Sigmoid colon (tissue), 7 donors: ENCODE measurements around the gene SLC17A7. TPM values are rescaled to one million over a fixed set of nuclear protein-coding genes. Genes with fewer than 3 reads are reported as not detected.

Experiments used
- DNase-seq: peaks from one replicate; pipeline ENCODE4 v3.0.0-alpha.2; 2019
- H3K27ac ChIP-seq, 4 donors: fragments of 200-600 bp; sonication (generic); one replicate each; pipeline ENCODE4 v1.5.1; 2016 to 2019; ENCODE audit warnings: mild to moderate bottlenecking in 1 of 4
- H3K27me3 ChIP-seq, 3 donors: fragments of 200-600 bp; sonication (generic); one replicate each; pipeline ENCODE4 v1.5.1; 2019; ENCODE audit warnings: mild to moderate bottlenecking in 1 of 3
- H3K36me3 ChIP-seq, 4 donors: fragments of 200-600 bp; sonication (generic); one replicate each; pipeline ENCODE4 v1.5.1; 2016 to 2019
- H3K4me1 ChIP-seq, 4 donors: fragments of 200-600 bp; sonication (generic); one replicate each; pipeline ENCODE4 v1.5.1; 2017 to 2019
- H3K4me3 ChIP-seq, 4 donors: fragments of 200-600 bp; sonication (generic); one replicate each; pipeline ENCODE4 v1.5.1; 2017 to 2019; ENCODE audit warnings: mild to moderate bottlenecking in 2 of 4, moderate library complexity in 1 of 4
- H3K9me3 ChIP-seq, 4 donors: fragments of 200-600 bp in 3 of 4; sonication (generic) in 3 of 4; one replicate each; pipeline versions ENCODE4 v1.5.1 to v1.6.1; 2013 to 2019
- CTCF ChIP-seq, 4 experiments: fragments of 450-650 bp in 3 of 4; fragments of 200-600 bp in 1 of 4; IDR thresholded peaks; one replicate each; pipeline ENCODE4 v1.5.1; 2016 to 2019; ENCODE audit warnings: antibody characterized with exemption in 4 of 4, mild to moderate bottlenecking in 3 of 4, moderate library complexity in 2 of 4
- EP300 ChIP-seq, 4 donors: sonication (generic); formaldehyde crosslinking; IDR thresholded peaks; one replicate each; pipeline ENCODE4 v1.6.1; 2017; ENCODE audit warnings: antibody characterized with exemption in 4 of 4
- POLR2A ChIP-seq, 2 donors: fragments of 450-650 bp; IDR thresholded peaks; one replicate each; pipeline ENCODE4 v1.6.1; 2016; ENCODE audit warnings: antibody characterized with exemption in 2 of 2, mild to moderate bottlenecking in 2 of 2, moderate library complexity in 2 of 2
- POLR2AphosphoS5 ChIP-seq, 4 donors: sonication (generic); formaldehyde crosslinking; IDR thresholded peaks; one replicate each; pipeline ENCODE4 v1.6.1; 2017; ENCODE audit warnings: antibody characterized with exemption in 4 of 4
- WGBS, 2 donors: extraction: QIAGEN DNeasy Blood & Tissue Kit; methylation state at CpG; one replicate each; pipeline ENCODE4 v1.1.7; 2013; 5-methylcytosine and 5-hydroxymethylcytosine counted together
- intact Hi-C: fragments of 100-400 bp; cut with DNase I; formaldehyde crosslinking; loops from one replicate; pipeline ENCODE4 v1.15.1; 2023
- polyA plus RNA-seq, 3 donors: library from polyadenylated mRNA; stranded (reverse); fragments of 200-250 nt; gene quantifications; one replicate each; pipeline ENCODE4 v1.2.3, GENCODE V29; 2013
- total RNA-seq, 4 donors: library from RNA; depleted of rRNA; stranded (reverse); fragments of >200 nt; gene quantifications; one replicate each; pipeline ENCODE4 v1.1.0, GENCODE V29; 2016
- donor health status: healthy with polysubstance abuse.
- donor health status: Bipolar disorder and iron deficiency.
- donor health status: healthy.

SLC17A7 gene
- total and polyA plus RNA-seq, 7 donors = 0.23 to 1.8 (median 0.62) TPM; not detected in 1

GRCh38 chr19:49427339-49427738, 14.0 kb downstream of the SLC17A7 start:
- no peak for DNase-seq
- Histone ChIP-seq H3K9me3 (no peaks in the 10 kb centered on the region), H3K27me3 (peaks cover 78 to 100% (median 97%) of the 10 kb centered on the region in 3 donors), H3K36me3 (no peaks in the 10 kb centered on the region), H3K4me3 (no peak overlapping the region), H3K4me1 (peaks cover 0 to 27% (median 23%) of the 10 kb centered on the region in 4 donors), H3K27ac (no peak overlapping the region)
- TF ChIP-seq POLR2AphosphoS5 (IDR thresholded peaks at IDR 0.05) (no peak), CTCF (IDR thresholded peaks at IDR 0.05) (no peak), EP300 (IDR thresholded peaks at IDR 0.05) (no peak), POLR2A (IDR thresholded peaks at IDR 0.05) (no peak)
- intact Hi-C loops = no loop called here
- WGBS, 2 donors = 52 to 55% methylated on average over 12 of the region's 12 CpGs

- no peak for TF ChIP-seq POLR2AphosphoS5 (IDR thresholded peaks at IDR 0.05)
- TF ChIP-seq POLR2A (IDR thresholded peaks at IDR 0.05) = no peak
- no peak for TF ChIP-seq CTCF (IDR thresholded peaks at IDR 0.05)
- TF ChIP-seq EP300 (IDR thresholded peaks at IDR 0.05) = no peak
- H3K27me3 ChIP-seq = peaks cover 78 to 100% (median 97%) of the 10 kb centered on the region in 3 donors
These were observed 15.3 kb downstream of the SLC17A7 start for GRCh38 chr19:49425922-49426592.

GRCh38 chr19:49425178-49425577, 16.1 kb downstream of the SLC17A7 start, which contains the start of gene GFY:
Gene GFY, plus strand, starts transcription at chr19:49425388. Its CDS starts 1,043 bp downstream, at chr19:49426431.
- no peak for DNase-seq
- WGBS, 2 donors = 27 to 53% methylated on average over 7 of the region's 7 CpGs
- Histone ChIP-seq H3K27ac (no peak within 1 kb of the TSS), H3K4me3 (no peak within 1 kb of the TSS), H3K9me3 (no peaks in the 10 kb centered on the region), H3K4me1 (peaks cover 0 to 39% (median 38%) of the 10 kb centered on the region in 4 donors), H3K27me3 (peaks cover 77 to 100% (median 97%) of the 10 kb centered on the region in 3 donors), H3K36me3 (no peaks in the 10 kb centered on the region)
- no peak for TF ChIP-seq CTCF (IDR thresholded peaks at IDR 0.05)
- TF ChIP-seq EP300 (IDR thresholded peaks at IDR 0.05) = no peak
- TF ChIP-seq POLR2A (IDR thresholded peaks at IDR 0.05) = no peak
- no peak for TF ChIP-seq POLR2AphosphoS5 (IDR thresholded peaks at IDR 0.05)
- intact Hi-C loops = no loop called here

More at GRCh38 chr19:49425922-49426592, 15.3 kb downstream of the SLC17A7 start:
- Histone ChIP-seq H3K9me3 (no peaks in the 10 kb centered on the region), H3K4me1 (peaks cover 0 to 34% (median 33%) of the 10 kb centered on the region in 4 donors), H3K4me3 (no peak overlapping the region), H3K27ac (no peak overlapping the region), H3K36me3 (no peaks in the 10 kb centered on the region)
- WGBS, 2 donors = 4 to 6% methylated on average over 30 of the region's 30 CpGs
- intact Hi-C loops = no loop called here
- DNase-seq = no peak

GRCh38 chr19:49423985-49424303, 17.4 kb downstream of the SLC17A7 start:
- TF ChIP-seq POLR2A (IDR thresholded peaks at IDR 0.05) (no peak), EP300 (IDR thresholded peaks at IDR 0.05) (no peak), POLR2AphosphoS5 (IDR thresholded peaks at IDR 0.05) (no peak), CTCF (IDR thresholded peaks at IDR 0.05) (no peak)
- Histone ChIP-seq H3K27me3 (peaks cover 76 to 100% (median 98%) of the 10 kb centered on the region in 3 donors), H3K9me3 (no peaks in the 10 kb centered on the region), H3K27ac (no peak overlapping the region), H3K4me3 (no peak overlapping the region), H3K4me1 (peaks cover 0 to 39% (median 38%) of the 10 kb centered on the region in 4 donors), H3K36me3 (no peaks in the 10 kb centered on the region)
- intact Hi-C loops = no loop called here
- 5 to 7% methylated on average over 3 of the region's 3 CpGs for WGBS, 2 donors
- no peak for DNase-seq
